Peyer's patch (tissue), 4 donors: ENCODE results near the gene TNIP3. TPM values are rescaled to one million over a fixed set of nuclear protein-coding genes. Genes with fewer than 3 reads are reported as not detected.

Experiments
- DNase-seq, 3 donors: peaks; one replicate each; pipeline ENCODE4 v3.0.0-alpha.2; 2017 to 2019
- H3K27ac ChIP-seq, 4 donors: fragments of 200-600 bp; sonication (generic); one replicate each; pipeline ENCODE4 v1.5.1; 2016 to 2019
- H3K27me3 ChIP-seq, 2 donors: fragments of 200-600 bp; sonication (generic); one replicate each; pipeline ENCODE4 v1.5.1; 2019
- H3K36me3 ChIP-seq, 3 donors: fragments of 200-600 bp; sonication (generic); one replicate each; pipeline ENCODE4 v1.5.1; 2016 to 2019
- H3K4me1 ChIP-seq, 4 donors: fragments of 200-600 bp; sonication (generic); one replicate each; pipeline ENCODE4 v1.5.1; 2016 to 2019
- H3K4me3 ChIP-seq, 4 donors: fragments of 200-600 bp; sonication (generic); 1 replicate in 3 of 4; 2 replicates in 1 of 4; pipeline ENCODE4 v1.5.1; 2016 to 2019; ENCODE audit warnings: mild to moderate bottlenecking in 1 of 4
- H3K9me3 ChIP-seq, 4 donors: fragments of 200-600 bp; sonication (generic); one replicate each; pipeline ENCODE4 v1.5.1; 2016 to 2019; ENCODE audit warnings: mild to moderate bottlenecking in 1 of 4
- CTCF ChIP-seq, 6 experiments: fragments of 450-650 bp in 4 of 6; fragments of 200-600 bp in 2 of 6; sonication (generic) in 1 of 6; IDR thresholded peaks; one replicate each; pipeline ENCODE4 v1.5.1; 2017 to 2019; ENCODE audit warnings: antibody characterized with exemption in 6 of 6, mild to moderate bottlenecking in 3 of 6, moderate library complexity in 1 of 6
- POLR2A ChIP-seq, 2 donors: fragments of 450-650 bp; IDR thresholded peaks; one replicate each; pipeline ENCODE4 v1.5.1; 2017; ENCODE audit warnings: antibody characterized with exemption in 2 of 2, mild to moderate bottlenecking in 2 of 2, moderate library complexity in 2 of 2
- total RNA-seq, 4 donors: library from RNA; depleted of rRNA; stranded (reverse); fragments of >200 nt; gene quantifications; one replicate each; pipeline ENCODE4 v1.1.0, GENCODE V29; 2016

TNIP3 gene
- total RNA-seq, 4 donors from 2014 or later, result 0.88 TPM; not detected in 3

DNA sequence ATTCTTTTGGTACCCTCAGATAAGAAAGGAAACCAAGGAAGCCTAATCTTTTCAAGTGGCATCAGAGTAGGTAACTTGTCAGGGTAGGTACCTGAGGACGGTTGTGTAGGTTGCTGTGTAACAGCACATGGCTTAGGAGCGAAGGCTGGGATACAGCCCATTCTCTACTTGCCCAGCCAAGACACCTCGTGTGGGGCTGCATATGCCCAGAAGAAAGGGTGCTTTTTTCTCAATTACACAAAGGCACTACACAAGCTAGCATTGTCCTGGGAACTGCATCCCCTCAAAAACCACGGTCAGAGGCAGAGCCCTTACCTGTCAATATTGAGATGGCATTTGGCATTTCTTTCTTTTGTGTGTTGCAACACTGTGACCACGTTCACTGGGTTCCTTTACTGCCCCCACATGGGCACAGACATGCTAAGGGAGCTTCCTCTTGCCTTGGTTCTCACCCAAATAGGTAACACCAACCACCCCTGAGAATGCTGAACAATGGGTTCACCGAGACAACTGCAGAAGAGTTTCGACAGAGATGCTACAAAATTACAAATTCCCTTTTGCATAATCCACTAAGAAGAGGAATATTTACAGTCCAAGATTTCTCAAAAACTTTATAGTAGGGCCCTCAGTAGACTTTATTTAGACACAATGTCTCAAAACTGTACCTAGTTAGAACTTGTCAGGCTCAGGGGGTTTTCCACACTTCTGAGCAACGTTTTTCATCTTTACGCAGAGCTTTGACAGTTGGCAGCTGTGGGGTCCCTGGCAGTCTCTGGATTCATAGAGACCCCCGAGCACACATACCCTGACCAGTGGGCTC lies 35.8 kb upstream of the TNIP3 start:
- peak in 1 of 3 donors; percentile 51 for DNase-seq
- TF ChIP-seq POLR2A (IDR thresholded peaks at IDR 0.05) (no peak), CTCF (IDR thresholded peaks at IDR 0.05) (peak in 1 of 6 experiments; percentile 14)
- no peaks in the 10 kb centered on the region for H3K27me3 ChIP-seq

DNA sequence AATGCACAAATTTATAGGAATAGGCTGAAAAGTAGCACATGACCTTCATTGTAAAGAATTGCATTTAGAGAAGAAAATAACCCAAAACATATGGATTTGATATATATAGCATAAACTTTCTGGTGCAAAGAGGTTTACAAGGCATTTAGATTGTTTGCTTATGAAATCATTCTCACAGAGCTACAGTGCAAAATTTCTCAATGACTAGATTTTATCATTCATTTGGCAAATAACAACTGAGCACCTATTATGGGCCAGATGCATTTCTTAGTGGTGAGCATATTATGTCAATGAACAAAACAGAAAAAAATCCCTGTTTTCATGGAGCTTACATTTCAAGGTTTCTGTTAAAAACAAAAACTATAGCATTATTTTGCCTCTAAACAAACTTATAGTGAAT lies 34.1 kb upstream of the TNIP3 start:
- H3K27me3 ChIP-seq, result no peaks in the 10 kb centered on the region
- H3K4me3 ChIP-seq, result no peak overlapping the region
- H3K4me1 ChIP-seq, result no peaks in the 10 kb centered on the region
- no peak for TF ChIP-seq CTCF (IDR thresholded peaks at IDR 0.05)
- TF ChIP-seq POLR2A (IDR thresholded peaks at IDR 0.05), result no peak
- DNase-seq, result no peak
- H3K36me3 ChIP-seq, result no peaks in the 10 kb centered on the region
- no peaks in the 10 kb centered on the region for H3K9me3 ChIP-seq
- no peak overlapping the region for H3K27ac ChIP-seq

More for the DNA sequence above, 35.8 kb upstream of the TNIP3 start:
- Histone ChIP-seq H3K9me3 (no peaks in the 10 kb centered on the region), H3K4me1 (no peaks in the 10 kb centered on the region), H3K4me3 (no peak overlapping the region), H3K36me3 (no peaks in the 10 kb centered on the region), H3K27ac (no peak overlapping the region)

DNA sequence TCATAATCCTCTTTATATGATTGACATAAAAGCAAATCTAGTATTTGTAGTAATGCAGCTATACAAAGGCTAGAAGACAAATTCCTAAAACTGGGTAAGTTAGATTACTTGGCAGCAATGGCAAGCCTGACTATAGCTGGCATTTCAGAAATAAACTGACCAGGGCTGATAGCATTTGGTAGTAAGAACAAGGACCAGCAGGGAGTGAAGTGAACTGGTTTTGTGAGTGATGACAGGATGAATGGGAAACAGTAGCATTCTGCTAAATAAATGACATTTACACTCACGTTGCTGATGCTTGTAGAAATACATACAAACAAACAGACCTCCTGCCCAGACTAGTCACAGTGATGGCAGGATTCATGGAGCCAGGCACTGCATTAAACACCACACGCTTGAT lies 31.5 kb upstream of the TNIP3 start:
- no peak overlapping the region for H3K4me3 ChIP-seq
- H3K27me3 ChIP-seq, result no peaks in the 10 kb centered on the region
- no peak for DNase-seq
- no peak overlapping the region for H3K27ac ChIP-seq
- no peaks in the 10 kb centered on the region for H3K36me3 ChIP-seq
- no peaks in the 10 kb centered on the region for H3K9me3 ChIP-seq
- peaks cover 0 to 4% (median 0%) of the 10 kb centered on the region in 4 donors for H3K4me1 ChIP-seq
- TF ChIP-seq CTCF (IDR thresholded peaks at IDR 0.05), result no peak
- TF ChIP-seq POLR2A (IDR thresholded peaks at IDR 0.05), result no peak

GRCh38 chr4:121192480-121192879 lies 28.4 kb upstream of the TNIP3 start:
- no peak overlapping the region for H3K4me3 ChIP-seq

GRCh38 chr4:121192013-121192412 lies 27.9 kb upstream of the TNIP3 start:
- no peak for DNase-seq
- no peaks in the 10 kb centered on the region for H3K36me3 ChIP-seq
- H3K4me3 ChIP-seq, result no peak overlapping the region
- H3K27me3 ChIP-seq, result no peaks in the 10 kb centered on the region
- no peaks in the 10 kb centered on the region for H3K9me3 ChIP-seq
- H3K27ac ChIP-seq, result no peak overlapping the region
- TF ChIP-seq POLR2A (IDR thresholded peaks at IDR 0.05), result no peak
- no peak for TF ChIP-seq CTCF (IDR thresholded peaks at IDR 0.05)
- peaks cover 0 to 4% (median 0%) of the 10 kb centered on the region in 4 donors for H3K4me1 ChIP-seq

More at GRCh38 chr4:121192480-121192879, 28.4 kb upstream of the TNIP3 start:
- Histone ChIP-seq H3K36me3 (no peaks in the 10 kb centered on the region), H3K9me3 (no peaks in the 10 kb centered on the region), H3K27ac (no peak overlapping the region), H3K4me1 (peaks cover 0 to 4% (median 0%) of the 10 kb centered on the region in 4 donors), H3K27me3 (no peaks in the 10 kb centered on the region)
- TF ChIP-seq POLR2A (IDR thresholded peaks at IDR 0.05), result no peak
- peak; percentile 24 to 66 (median 61) for TF ChIP-seq CTCF (IDR thresholded peaks at IDR 0.05)
- no peak for DNase-seq
